Renal cortex interstitium (tissue), 11 donors: Measurements from ENCODE around the gene FOXP1. TPM values are rescaled to one million over a fixed set of nuclear protein-coding genes. Genes with fewer than 3 reads are reported as not detected.

Experiments used
- DNase-seq, 11 donors: peaks; one replicate each; pipeline ENCODE4 v3.0.0-alpha.2; 2013; ENCODE audit warnings: low read depth in 9 of 11, low spot score in 4 of 11; ENCODE audit errors: extremely low read depth in 1 of 11
- polyA plus RNA-seq, 3 donors: library from polyadenylated mRNA; unstranded; fragments of 120-200 nt; gene quantifications; one replicate each; pipeline ENCODE4 v1.2.1, GENCODE V29; 2013; ENCODE audit not compliant: insufficient read length in 3 of 3

The FOXP1 gene
- polyA plus RNA-seq, 3 donors, result 36.8 to 51.7 (median 40.1) TPM

DNA sequence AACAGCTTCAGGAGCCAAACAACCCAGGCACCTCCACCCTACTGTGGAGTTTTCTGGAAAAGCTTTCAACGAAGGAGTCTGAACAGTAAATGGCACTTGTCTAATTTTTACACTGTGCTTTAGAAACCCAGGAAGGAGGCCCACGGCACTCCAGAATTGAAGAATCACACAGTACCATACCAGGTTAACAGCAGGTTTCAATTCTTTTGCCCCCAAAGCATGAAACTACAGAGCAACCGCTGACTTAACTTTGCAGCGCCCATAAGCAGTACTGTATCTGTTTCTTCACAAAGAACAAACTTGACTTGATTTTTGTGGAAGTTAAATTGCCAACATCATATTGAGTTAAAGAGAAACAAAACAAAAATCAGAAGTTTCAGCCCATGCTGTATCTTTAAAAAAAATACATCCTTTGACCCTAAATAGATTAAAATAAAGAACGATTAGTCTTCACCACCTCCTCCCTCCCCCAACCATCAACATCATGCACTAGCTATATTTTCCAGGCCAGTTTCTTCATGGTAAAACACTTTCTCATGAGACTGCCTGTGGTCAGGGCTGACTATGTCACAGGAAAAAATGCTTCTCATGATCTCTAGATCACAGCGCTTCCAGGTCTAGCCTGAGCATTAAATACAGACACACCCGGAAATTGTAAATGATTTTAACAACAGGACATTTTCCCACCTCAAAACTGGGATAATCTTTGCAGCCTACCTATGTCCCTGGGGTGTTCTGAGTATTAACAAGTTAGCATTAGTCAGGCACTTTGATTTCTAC lies 456.3 kb downstream of the FOXP1 start:
- DNase-seq, result no peak

DNA sequence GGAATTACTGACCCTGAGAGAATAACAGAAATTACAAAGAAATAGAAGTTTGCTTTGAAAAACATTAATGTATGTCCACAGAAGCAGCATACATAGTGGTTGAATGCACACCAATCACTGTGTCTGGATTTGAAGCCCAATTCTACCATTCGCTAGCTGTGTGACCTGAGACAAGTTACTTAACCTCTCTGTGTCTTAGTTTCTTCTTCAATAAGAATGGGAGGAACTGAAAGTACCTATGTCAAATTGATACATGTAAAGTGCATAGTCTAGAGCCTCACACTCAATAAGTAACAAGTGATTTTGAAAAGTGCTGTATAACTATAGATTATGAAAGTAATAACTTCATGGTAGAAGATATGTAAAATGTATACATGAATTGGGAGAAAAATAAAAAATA lies 457.8 kb downstream of the FOXP1 start:
- DNase-seq, result no peak

DNA sequence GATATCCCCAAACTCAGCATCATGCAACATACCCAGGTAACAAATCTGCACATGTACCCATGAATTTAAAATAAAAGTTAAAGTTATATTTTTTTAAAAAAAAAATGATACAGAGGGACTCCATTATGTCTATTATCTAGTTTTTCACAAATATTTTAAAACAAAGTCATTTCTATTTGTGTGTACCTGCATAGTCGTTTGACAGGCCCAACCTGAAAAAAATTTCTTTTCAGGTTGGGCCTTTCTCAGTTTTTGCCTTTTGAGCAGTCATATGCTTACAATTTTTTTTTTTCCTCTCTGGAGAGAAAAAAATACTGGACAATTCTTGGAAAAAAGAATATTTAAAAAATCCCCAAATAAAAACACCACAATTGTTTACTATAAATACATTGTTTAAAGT lies 459.5 kb downstream of the FOXP1 start:
- no peak for DNase-seq

DNA sequence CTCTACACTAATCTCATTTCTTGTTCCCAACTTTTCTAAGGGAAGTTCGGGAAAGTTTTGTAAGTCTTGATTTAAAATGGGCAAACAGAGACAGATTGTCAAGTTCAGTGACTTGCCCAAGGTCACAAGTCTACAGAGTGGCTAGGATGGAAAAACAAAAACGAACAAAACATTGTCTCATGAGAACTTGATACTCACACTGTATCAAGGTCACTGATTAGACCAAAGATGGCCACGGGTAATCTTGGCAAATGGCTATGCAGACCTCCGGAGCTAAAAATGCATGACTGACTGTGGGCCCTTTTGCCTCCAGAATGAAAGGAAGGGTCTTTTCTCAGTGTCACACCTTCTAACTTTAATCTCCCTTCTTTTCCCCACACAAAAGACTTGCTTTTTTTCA lies 460.9 kb downstream of the FOXP1 start:
- no peak for DNase-seq

DNA sequence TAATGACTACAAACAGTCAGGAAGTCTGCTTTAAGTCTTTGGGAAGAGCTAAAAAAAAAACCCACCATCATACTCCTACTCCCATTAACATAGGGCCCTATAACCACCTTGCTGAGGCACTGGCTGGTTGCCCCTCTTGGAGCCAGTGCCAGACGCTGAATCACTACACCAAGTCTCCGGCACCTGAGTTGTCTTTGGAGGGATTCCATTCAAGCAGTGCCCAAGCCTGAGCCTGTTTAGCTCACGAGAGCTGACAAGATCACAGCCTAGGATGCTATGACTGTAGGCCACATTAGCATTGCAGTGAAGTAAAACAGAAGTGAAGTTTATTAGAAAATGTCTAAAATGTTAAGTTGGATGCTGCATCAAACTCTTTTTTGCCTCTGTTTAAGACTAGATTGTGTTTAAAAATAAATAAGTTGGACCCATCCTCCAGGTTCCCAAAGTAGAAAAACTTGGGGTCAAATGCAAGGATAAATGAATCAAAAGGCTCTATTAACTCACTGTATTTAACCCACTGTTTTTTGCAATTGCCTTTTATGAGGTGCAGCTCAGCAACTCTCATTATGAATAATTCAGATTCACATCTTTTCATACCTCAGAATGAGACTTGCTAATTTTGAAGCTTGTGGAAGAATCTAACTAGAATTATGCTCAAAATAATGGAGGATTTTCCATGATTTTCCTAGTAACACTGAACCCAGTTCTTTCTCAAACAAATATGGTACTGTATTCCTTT lies 461.9 kb downstream of the FOXP1 start:
- DNase-seq, result no peak

DNA sequence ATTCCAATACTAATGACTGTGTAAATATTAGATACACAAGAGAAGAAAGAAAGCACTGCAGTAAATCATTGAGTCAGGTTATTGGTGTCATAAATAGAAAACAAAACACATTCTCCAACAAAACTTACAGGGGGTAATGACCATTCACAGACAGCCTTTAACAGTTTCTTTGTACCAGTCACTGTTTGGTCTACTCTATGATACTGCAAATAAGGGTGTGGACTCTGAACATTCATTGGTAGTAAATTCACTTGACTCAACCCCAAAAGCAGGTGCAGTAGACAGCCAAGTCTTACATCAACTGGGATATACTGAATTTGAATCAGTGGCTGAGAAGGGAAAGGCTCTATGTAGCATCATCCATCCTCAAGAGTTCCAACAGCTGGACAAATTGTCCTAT lies 463.5 kb downstream of the FOXP1 start:
- no peak for DNase-seq

DNA sequence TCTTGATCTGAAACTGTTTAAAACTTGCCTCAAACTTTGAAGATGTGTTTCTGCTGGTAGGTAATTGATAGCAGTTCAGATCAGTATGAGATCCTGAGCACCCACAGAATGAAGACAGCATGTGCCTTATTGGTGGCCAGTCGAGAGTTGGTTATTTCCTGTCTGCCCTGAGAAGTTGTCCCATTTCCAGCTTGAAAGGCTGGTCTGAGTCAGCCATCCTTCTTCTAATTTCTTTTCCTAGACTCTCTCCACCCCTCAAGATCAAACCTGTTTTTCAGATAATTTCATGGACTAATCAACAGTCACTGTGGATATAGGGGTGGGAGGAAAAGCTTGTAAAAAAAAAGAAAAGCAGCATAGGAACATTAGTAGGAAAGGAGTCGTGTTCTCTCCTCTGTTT lies 464.4 kb downstream of the FOXP1 start:
- DNase-seq, result no peak

DNA sequence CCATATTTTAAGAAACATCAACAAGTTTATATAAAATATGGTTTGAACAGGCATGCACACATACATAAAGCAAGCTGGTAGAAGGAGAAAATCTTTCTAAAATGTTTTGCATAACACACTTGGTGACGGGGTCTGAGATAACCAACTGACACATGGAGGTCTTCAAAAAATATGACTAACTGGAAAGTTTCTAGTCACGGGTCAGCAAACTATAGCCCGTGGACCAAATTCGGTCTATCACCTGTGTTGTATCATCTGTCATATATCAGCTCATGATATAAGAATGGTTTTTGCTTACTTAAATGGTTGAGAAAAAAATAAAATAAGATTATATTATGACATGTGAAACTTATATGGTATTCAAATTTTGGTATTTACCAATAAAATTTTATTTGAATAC lies 465.1 kb downstream of the FOXP1 start:
- DNase-seq, result no peak

DNA sequence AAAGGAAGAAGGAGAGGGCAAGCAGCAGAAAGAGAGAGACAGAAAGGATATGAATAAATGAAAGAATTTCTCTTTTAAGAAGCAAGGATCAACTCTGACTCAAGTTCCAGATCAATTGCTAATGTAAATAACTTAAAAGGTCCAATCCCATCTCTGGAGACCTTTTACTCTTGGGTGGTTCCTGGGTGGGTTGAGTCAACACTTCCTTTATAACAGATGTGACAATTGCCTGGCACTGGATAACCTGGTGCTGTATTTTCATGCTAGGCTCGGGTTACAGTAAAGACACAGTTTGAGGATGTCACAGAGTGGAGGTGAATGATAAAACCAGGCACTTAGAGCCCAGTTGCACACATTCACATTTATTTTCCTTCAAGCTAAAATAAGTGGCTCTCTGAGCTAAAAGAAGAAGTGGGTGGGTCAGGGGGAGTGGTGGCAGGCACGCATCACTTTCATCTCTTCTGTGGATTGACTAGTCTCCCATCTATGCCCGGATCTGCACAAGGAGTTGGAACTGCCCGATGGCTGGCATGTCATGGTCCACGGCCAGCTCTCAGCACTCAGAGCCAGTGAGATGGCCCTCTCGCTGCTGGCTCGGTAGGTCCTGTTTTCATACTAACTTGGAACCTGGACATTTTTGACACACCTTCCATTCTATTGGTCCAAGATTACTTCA lies 465.8 kb downstream of the FOXP1 start:
- DNase-seq, result no peak

DNA sequence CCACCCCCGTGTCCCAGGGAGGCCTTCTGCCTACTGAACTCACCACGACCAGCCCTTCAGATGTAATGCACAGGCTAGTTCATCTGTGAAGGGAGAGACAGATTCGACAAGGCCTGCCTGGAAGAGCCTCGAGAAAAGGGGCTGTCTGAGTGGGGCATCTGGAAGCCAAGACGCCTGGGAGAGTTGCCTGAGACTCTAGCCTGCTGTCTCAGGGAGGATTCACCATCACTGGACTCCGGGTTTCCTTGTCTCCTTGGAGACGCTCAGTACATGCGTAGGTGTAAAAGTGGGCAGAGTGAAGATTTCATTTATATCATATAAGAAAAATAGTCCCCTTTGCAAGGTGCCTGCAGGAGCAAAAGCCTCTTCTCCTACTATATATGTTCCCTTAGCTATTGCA lies 468.9 kb downstream of the FOXP1 start:
- no peak for DNase-seq

DNA sequence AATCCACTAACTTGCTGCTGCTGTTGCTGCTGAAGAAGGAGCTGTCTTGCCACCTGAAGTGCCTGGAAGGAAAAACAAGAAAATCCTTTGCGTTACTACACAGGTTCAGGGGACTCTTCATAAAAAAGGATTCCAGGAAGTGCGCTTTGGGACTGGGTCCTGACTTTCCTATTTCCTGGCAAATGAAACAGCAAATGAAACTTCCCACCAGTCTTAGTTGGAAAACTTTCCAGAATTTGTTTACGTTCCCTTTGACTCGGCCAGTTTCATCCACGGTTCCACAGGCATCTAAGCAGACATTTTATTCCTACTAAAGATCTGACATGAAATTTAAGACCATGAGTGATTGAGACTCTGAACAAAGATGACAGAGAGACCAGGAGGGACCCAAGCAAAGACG lies 471.0 kb downstream of the FOXP1 start:
- DNase-seq, result no peak

DNA sequence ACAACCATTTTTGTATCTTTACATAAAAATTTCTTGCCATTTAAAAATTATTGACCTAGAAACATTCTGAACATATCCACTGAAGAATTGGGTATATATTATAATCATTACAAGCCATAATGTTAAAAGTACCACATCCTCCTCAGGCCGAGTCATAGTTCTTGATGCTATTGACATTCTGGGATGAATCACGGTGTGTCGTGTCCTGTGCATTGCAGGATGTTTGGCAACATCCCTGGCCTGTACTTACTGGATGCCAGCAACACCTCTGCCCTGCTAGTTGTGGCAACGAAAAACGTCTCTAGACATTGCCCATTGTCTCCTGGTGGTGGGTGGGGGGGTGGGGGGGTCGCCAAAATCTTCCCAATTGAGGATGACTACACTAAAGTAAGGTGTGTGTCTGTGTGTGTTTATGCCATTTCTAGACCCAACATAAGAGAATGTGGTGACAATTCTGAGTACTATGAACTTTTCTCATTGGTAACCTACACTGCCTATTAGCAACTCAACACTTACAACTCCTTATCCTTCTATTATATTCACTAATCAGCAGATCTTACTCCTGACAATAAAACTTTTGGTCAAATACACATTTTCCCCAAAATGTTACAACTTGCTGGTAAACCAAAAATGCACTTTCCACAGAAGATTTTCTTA lies 471.6 kb downstream of the FOXP1 start:
- no peak for DNase-seq

DNA sequence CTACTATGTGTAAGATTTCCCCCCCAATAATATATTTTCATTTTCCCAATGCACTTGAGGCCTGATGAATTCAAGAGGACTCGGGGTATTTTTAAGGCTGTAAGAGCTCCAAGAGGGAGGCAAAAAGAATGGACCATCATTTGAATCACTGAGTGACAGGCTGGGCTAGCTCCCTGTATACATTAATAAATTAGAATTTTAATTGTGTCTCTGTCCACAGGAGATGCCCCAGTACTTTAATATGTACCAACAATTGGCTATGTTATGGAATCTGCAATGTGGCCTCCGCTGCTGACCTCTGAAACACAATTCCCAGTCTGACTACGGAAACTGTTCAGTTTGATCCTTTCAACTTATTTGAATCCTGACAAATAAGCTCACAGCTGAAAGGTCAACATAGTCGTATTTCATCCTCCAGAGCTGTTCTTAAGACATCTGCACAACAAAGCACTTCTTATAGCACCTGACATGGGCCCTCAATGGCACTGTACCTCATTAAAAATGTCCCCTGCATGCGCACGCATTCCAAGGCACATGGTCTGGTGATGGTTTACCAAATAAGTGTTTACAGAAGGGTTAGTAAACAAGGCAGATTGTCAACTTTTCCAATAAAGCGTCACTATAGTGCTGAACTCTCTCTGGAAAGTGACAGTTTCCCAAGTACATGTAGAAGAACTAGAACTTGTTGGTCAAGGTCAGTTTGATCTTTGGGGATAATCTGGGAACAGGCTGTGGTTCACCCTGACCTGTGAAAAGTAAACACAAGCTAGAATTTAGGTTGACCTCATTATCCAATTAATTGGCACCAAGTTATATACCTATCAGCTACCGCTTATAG lies 472.9 kb downstream of the FOXP1 start:
- DNase-seq, result no peak

DNA sequence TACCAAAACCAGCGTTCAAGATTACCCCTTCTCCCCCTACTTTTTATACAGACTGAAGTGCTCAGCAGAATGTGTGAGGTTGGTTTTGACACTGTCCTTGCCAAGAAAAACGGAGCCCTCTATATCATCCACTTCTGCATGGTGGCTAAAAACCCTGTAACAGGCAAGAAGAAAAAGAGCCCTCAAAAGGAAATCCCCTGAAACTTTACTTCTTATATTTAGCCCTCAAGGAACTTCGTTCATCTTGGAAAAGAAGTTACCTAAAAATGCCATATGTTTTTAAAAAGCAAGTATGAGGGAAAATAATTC lies 473.6 kb downstream of the FOXP1 start:
- no peak for DNase-seq

DNA sequence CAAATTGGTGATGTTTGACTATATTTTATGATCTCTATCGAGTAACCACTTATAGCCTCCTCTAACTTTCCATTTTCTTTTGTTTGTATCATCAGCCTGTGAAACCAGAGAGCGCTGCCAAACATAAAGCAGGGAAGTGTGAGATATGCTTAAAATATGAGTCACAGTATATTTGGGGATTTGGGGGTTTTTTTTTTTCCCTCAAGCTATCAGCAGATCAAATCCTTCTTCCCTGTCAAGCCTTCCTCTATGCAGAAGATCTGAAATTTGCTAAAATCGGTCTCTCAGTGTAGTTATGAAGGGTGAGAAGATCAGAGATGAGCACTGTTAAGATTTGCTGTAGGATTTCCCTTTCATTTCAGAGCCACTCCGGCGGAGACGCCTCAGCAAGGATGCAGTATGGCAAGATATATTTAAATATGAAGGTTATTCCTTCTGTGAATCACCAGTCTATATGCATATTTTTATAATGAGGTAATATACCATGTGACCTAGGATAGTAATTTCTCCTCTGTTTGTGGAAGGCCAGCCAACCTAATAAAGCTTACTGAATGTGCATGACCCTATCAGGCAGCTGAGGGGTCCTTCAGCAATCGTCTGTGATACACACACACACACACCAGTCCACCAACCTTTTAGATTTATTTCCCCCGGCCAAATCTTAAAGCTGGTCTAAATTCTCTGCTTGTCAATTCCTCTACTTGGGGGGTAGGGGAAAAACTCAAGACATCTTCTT lies 474.1 kb downstream of the FOXP1 start:
- DNase-seq, result no peak

DNA sequence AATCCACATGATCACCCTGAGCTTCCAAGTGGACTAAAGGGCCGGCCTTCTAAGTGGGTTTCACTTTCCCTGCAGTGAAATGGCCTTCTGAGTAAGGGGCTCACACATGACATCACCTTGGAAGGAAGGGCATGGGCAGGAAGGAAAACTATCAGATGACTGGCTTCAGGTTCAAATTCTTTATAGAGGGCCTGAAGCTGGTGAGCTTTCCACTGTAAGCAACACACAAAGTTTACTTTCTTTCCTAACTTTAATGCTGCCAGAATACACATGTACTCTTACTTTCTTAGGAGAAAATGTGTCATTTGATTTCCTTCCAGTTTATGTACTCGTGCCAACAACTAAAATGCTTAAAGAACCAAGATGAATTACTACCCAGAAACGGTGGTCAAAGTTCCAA lies 475.6 kb downstream of the FOXP1 start:
- DNase-seq, result no peak

DNA sequence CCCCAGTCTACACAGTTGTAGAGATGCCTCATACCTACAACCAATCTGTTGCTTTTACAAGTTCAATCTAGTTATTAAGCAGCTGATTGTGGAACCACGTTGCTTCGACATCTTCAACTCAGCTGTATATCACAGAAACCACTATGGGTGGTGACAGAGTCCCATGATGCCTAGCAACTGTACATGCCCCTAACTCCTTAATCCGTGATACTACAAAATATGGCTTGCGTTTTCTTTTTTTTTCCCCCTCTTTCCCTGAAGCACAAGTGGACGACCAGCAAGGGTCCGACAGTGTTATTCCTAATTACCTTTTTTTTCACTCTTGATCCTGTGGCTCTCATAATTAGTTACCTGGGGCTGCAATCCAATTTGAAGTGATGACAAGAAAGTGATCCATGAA lies 478.6 kb downstream of the FOXP1 start:
- no peak for DNase-seq

DNA sequence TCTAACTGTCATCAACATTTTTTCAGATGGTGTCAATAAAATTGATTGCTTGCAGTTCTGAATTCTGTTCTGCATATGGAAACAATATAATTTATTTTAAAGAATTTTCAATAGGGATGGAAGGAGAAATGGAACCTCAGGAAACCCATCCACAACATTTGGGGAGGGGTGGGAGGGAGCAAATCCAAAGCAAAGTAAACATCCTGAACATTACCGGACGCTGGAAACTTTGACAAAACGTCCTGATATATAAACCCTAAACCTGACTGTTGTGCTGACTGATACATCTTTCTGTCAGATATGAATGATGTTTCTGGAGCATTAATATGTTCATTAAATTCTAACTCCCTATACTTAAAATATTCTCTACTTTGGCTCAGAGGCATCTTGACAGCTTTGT lies 479.0 kb downstream of the FOXP1 start:
- DNase-seq, result no peak
